RKO (cell line): ENCODE results near the gene EGFL6.
A peak's percentile ranks its signal among the peaks of the same experiment; 100 is the strongest.
"Not testable (repeated sequence)": the region's sequence is repeated elsewhere in the genome, so short reads cannot be mapped to it uniquely, and the experiment has no call there.

Experiments
- DNase-seq: peaks from one replicate; pipeline ENCODE4 v3.0.0-alpha.2; 2016; ENCODE audit warnings: low spot score

The EGFL6 gene

DNA sequence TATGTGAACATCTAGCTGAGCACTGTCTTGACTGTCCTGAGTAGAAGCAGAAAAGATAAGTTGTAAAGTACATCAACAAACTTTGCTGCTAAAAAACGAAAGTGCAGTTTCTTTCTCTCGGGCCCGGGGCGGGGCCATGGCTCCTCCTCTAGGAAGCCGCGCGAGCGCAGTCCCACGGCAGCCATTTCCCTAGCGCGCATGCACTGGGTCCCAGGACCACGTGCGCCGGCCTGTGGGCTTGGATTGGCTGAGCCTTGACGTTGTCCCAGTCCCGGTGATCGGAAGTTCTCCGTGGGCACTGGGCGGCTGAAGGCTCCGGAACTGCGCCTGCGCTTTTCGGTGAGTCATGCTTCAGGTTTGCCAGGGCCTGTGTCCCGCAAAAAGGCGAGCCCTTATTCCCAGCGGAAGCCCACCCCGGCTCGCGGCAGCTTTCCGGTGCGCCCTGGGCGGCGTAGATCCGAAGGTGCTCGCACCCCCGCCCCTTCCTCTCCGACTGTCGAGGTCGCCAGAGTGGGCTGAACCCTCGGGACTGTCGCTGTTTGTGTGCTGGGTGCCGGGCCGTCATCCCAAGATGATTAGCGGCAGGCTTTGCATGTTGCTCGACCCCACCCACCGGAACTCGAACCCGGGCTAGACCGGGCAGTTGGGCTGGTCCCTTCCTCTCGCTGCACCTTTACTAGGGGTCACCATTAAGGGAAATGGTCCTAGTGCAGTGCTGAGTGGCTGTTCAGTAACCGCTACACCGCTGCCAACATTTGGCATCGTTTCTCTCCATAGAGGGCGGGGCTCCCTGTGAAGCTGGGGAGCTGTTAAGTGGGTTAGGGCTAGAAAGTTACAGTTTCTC, 83.7 kb downstream of the EGFL6 start, which contains the start of gene TCEANC:
TCEANC (plus strand) TSS at position 292 of the 844 bp plus-strand sequence. CDS start 9,368 bp downstream, outside the sequence.
- DNase-seq, result peak; percentile 98

DNA sequence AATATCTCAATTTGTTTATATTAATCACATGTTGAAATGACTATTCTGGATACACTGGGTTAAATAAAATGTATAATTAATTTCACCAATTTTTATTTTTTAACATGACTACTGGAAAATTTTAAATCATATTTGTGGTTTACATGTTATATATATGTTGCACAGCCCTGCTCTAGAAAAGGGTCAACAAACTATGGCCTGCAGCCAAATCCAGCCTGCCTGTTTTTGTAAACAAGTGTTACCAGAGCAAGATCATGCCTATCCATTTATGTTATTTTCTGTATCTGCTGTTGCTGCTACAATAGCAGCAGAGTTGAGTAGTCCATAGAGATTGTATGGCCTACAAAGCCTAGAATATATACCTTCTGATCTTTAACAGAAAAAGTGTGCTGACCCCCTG, 84.7 kb downstream of the EGFL6 start:
- DNase-seq, result no peak

DNA sequence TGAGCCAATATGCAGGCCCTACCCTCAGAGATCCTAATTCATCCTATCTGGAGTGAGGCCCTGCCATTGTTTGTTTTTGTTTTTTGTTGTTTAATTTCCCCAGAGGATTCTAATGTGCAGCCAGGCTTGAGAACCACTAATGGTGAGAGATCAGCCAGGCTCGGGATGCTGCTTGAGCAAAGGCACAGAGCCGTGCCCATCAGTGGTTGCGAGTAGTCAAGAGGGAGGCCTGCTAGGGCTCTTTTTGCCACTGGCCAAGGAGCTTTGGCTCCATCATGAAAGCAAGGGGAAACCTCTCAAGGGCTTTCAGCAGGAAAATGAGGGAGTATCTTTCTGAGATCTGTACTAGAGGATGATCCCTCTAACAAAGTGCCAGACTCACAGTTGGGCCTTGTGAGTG, 86.3 kb downstream of the EGFL6 start:
- no peak for DNase-seq

DNA sequence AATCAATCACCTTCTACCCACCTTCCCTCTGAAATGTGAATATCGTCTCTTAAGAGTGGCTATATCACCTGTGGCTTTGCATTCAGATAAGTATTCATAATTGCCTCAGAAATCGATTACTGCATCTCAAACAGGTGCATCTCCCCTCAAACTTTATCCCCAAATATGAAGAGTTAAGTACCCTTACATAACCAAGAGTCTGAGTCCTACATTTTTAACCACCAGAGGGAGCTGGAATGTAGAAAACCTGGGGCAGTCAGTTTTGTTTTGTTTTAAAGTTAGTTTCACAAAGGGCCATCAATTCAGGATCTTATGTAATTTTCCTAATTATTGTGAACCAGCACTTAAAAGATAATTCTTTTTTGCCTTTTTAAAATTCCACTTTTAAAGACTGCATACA, 89.2 kb downstream of the EGFL6 start:
- DNase-seq, result peak; percentile 73

DNA sequence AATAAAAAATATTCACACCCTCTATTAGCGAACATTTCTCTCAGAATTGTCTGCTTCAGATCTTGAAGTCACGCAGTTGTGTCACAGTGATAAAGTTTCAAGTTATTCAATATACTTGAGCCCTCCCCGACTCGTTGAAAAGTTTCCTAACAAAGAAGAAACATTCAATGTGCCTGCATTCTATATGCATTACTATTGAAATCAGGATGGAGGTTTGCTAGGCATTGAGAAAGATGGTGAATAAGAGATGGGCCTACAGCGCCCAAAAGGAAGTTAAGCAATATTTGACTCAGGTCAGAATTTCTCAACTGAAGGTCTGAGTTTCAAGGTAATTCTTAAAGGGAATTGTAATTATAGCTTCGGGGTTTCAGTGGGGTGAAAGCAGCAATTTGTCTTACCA, 89.7 kb downstream of the EGFL6 start:
- DNase-seq, result peak; percentile 17

DNA sequence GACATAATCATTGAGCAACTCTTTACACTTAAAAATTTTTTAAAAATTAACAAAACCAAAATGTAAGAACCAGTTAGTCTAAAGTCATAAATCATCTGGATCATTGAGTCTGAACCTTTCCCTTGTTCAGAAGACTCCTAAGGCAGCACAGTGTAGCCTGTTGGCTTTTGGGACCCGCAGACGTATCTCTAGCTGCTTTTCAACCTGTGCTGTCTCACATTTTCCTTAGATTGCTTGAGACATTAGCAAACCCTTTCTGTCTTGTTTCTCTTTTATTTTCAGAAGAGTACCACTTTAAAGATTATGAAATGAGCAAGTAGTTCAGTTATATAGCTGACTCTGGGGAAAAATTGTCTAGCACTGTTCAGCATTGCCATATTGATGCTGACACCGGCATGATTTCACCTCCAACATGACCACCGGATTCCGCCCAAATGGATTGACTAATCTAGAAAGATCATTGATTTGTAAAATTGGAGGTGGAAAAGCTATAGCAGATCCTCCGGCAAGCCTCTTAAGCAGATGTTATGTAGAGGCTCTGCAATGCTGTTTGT, 92.4 kb downstream of the EGFL6 start:
- no peak for DNase-seq

DNA sequence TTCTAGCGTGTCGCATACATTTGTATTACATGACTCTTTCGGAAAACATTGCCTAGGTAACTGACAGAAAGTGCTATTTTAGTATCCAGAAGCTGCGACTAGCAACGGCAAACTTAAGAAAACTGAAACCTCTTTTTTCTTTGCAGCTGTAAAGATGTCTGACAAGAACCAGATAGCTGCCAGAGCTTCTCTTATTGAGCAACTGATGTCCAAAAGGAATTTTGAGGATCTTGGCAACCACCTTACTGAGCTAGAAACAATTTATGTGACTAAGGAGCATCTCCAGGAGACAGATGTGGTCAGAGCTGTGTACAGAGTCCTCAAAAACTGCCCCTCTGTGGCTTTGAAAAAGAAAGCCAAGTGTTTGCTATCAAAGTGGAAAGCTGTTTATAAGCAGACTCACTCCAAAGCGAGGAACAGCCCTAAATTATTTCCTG, 93.0 kb downstream of the EGFL6 start:
- DNase-seq, result no peak

DNA sequence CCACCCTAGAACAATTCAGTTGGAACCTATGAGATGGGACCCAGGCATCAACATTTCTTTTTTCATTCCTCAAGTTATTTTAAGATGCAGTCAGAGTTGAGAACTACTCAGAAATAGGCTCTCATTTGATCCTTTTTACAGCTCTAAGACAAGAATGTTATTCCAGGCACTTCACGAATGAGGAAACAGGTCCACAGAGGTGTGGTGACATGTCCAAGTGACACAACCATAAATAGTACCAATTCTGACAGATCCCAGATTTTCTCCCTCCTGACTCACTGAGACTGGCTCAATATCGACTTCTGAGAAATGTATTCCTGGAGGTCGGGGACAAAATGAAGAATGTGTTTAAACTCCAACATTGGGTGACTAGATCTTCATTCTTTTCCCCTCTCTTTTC, 94.6 kb downstream of the EGFL6 start:
- no peak for DNase-seq

DNA sequence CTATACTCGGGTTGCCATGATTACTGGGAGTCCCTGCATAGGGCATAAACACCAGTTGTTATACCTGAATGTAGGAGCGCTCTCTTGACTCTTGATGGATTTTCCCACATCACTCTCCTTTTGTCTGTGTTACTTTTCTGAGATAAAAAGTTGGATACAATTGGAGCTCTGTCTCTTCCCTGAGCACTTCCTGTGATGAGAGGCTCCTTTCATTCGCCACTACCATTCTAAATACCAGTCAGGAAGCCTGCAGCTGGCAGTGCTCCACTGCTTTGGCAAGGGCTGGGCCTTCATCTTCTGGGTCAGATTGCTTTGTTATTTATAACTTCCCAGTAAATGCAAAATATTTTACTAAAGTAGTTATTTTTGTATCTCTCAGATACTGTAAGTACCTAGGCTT, 97.4 kb downstream of the EGFL6 start:
- DNase-seq, result no peak

DNA sequence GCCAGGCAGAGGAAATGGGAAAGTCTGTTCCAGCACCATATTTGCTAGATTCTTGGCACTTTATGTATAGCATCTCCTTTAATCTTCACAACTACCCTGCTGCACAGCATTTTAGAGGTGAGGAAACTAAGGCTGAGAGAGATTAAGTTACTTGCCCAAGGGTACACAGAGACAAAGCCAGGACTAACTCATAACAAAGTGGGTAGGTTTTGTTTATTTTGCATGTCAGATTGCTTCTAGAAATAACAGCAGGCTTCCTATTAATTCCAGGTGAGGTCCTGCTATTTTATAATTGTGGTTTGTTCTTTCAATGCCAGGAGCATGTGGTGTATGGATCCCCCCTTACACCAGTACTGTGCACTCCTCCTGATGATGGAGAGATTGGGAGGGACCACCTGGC, 98.5 kb downstream of the EGFL6 start:
- no peak for DNase-seq

DNA sequence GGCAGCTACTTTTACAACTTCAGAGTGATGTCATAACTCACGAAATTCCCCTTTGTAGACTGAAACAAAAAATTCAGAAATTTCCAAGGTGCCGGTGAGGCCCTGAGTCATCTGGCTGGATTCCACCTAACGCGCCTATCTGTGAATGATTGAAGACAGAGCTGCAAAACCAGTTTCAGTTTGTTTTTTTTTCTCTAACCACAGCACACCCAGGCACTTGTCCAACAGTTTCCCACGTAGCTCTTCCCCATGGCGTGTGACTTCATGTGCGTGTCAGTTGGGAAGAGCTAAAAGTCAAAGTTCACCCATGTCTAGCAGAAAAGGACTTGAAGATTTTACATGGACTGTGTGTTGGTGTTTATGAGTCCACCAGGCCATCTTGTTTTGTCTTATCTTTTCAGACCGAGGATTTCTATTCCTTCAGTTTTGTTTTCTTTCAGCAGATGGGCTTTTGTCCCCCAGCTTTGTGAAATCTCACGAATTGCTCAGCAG, 99.9 kb downstream of the EGFL6 start:
- DNase-seq, result peak; percentile 61

DNA sequence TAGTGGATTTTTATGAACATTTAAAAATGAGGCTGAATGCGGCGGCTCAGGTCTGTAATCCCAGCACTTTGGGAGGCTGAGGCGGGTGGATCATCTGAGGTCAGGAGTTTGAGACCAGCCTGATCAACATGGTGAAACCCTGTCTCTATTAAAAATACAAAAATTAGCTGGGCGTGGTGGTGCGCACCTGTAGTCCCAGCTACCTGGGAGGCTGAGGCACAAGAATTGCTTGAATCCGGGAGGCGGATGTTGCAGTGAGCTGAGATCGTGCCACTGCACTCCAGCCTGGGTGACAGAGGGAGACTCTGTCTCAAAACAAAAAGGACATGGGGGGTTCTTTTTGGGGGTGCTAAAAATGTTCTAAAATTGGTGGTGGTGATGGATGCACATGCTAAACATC, 100.4 kb downstream of the EGFL6 start:
- DNase-seq, result not testable (repeated sequence)

DNA sequence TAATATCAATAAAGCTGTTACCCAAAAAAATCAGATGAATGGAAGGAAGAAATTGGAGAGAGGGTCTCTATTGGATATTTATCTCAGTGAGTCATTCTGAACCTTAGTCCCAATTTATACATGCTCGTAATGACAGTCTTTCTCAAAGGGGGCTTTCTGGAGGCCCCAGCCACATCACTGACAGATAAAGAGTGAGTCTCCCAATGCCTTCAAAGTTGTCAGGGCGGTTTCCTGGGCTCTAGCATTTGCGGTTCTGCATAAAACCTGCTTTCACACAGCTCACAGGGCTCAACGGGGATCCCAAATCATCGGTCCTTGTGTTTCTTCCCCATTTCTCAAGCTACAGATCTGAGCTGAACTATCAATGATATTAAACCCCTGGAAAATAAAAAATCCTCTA, 100.8 kb downstream of the EGFL6 start:
- DNase-seq, result no peak

DNA sequence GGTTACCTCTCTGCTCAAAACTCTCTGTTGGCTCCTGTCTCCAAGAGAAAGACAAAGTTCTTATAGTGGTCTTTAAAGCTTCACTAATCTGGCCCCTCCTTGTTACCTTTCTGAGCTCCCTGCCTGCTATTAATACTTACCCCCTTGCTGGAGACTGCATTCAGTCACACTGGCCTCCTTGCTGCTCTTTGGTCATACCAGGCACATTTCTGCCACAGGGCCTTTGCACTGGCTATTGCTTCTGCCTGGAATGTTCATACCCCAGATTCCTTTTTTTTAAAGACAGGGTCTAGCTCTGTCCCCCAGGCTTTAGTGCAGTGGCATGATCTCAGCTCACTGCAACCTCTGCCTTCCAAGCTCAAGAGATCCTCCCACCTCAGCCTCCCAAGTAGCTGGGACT, 103.6 kb downstream of the EGFL6 start:
- DNase-seq, result no peak

DNA sequence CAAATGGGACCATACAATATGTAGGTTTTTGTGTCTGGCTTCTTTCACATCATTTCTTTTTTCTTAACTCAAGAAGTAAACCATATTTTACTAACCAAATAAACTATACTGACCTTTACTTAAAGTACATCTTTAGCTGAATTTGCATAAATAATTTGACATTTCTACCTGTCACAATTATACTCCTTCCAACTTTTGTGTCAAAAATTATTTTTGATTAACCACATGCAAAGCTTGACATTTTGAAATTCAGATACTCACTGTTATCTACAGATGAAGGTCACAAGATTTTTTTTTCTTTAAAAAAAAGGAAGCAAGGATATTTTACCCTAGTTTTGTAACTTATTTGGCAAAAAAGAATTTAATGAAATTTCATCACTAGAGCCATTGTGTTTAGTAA, 107.5 kb downstream of the EGFL6 start:
- no peak for DNase-seq

DNA sequence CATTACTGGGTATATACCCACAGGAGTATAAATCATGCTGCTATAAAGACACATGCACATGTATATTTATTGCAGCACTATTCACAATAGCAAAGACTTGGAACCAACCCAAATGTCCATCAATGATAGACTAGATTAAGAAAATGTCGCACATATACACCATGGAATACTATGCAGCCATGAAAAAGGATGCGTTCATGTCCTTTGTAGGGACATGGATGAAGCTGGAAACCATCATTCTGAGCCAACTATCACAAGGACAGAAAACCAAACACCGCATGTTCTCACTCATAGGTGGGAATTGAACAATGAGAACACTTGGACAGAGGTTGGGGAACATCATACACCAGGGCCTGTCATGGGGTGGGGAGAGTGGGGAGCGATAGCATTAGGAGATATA, 110.3 kb downstream of the EGFL6 start:
- DNase-seq, result not testable (repeated sequence)

DNA sequence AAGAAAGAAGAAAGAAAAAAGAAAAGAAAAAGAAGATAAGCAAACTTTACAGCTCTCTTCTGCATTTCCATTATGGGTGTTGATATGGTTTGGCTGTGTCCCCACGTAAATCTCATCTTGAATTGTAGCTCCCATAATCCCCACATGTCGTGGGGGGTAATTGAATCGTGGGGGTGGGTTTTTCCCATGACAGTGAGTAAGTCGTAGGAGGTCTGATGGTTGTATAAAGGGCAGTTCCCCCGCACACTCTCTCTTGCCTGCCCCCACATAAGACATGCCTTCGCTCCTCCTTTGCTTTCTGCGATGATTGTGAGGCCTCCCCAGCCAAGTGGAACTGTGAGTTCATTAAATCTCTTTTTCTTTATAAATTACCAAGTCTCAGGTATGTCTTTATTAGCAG, 112.2 kb downstream of the EGFL6 start:
- DNase-seq, result no peak
